T-helper 1 cell (primary cell): ENCODE data around the gene FLNC.

Source experiments
- DNase-seq, 5 donors: peaks; one replicate each; pipeline ENCODE4 v3.0.0-alpha.2; 2012 to 2020

FLNC gene

GRCh38 chr7:128880791-128881457 is 50.7 kb downstream of the FLNC start:
- DNase-seq, result no peak

DNA sequence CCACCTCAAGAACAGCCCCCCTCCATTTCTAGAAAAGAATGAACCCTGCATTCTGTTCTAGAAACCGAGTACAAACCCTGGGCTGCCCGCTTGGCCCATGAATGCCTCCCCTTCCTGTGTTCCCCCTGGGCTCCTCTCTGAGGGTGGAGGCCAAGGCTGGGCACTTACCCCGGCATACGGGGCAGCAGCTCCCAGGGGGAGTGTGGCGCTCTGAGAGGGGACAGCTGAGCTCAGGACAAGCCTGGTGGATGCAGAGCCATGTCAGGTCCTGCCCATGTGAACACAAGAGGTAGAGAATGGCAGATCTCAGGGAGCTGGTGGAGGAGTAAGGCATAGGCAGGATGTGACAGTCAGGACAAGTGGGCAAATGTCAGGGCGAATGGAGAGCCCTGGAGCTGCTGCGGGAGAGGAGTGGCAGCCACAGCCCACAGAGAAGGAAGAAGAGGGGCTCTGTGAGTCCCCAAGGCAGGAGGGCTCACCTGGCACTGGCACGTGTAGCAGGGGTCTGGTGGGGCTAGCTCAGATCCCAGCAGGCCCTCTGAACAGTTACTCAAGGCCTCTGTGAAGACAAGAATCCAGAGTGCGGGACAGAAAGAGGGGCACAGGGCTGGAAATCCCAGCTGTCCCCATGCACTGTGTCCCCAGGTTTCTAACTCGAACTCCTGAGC is 51.4 kb downstream of the FLNC start:
- DNase-seq, result no peak

- DNase-seq, result no peak
These were observed 51.9 kb downstream of the FLNC start for GRCh38 chr7:128882134-128882533.

DNA sequence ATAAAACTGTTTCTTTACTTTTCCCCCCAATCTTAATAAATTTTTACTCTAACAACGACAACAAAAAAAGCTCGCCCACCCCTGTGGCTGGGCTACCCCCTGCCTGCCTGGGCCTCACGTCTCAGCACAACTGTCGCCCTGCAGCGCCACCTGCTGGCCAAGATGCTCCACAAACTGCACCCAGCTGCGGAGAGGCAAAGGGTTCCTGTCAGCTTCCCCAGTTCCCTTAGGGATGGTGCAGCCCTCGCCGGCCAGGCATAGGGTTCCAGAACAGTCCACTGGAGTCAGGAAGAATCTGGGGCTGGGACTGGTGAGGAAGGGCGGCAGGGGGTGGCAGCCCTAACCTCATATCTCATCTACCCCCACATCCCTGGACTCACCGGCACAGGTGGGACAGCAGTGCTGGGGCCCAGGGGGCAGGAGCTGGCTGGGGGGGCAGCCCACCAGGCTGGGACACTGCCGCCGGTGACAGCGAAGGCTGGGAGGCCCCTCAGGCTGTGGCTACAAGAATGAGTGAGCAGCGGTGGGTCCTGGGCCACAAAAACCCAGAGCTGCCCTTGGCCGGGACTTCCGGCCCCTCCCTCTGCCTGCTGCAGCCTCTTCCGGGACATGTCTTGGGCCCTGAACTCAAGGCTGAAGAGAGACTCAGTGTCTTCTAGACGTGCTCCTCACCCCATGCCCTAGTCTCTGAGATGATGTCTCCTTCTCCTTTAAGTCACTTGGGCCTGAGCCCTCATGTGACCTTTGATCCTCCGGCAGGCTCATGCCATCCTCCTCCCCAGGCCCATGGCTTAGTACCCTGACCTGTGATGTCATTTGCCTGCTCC is 53.6 kb downstream of the FLNC start:
- peak; percentile 59 to 82 (median 71) for DNase-seq

DNA sequence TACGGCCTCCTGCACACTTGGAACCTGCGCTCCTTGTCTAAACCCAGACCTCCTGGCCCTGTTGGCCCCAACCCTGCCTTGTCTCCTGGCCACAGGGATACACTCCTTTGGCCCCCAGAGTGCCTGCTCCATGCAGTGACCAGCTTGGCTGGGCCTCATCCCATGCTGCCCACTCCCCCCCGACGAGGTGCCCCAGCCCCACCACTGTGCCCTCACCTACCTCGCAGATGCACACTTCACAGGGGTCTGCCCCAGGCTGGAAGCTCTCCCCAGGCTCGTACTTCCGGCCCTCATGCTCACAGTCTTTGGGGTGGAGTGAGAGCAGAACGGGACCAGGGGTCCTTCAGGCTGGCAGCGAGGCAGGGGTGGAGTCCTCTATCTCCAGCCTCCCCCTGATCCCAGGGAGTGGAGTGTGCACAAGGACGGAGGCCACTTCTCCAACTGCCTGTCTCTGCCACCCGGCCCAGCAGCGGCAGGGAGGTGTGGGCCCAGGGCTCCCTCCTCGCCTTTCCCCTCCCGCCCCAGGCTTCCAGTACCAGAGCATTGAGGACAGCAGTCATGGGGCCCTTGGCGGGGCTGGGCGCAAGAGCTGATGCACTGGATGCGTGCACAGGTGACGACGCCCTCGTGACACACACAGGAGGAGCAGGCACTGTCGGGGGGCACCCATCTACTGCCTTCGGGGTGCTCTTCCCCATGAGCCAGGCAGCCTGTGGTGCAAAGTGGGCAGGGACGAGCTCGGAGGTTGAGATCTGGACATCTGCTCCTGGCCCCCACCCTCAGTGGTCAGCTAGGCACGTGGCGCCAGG is 54.6 kb downstream of the FLNC start:
- DNase-seq, result no peak

DNA sequence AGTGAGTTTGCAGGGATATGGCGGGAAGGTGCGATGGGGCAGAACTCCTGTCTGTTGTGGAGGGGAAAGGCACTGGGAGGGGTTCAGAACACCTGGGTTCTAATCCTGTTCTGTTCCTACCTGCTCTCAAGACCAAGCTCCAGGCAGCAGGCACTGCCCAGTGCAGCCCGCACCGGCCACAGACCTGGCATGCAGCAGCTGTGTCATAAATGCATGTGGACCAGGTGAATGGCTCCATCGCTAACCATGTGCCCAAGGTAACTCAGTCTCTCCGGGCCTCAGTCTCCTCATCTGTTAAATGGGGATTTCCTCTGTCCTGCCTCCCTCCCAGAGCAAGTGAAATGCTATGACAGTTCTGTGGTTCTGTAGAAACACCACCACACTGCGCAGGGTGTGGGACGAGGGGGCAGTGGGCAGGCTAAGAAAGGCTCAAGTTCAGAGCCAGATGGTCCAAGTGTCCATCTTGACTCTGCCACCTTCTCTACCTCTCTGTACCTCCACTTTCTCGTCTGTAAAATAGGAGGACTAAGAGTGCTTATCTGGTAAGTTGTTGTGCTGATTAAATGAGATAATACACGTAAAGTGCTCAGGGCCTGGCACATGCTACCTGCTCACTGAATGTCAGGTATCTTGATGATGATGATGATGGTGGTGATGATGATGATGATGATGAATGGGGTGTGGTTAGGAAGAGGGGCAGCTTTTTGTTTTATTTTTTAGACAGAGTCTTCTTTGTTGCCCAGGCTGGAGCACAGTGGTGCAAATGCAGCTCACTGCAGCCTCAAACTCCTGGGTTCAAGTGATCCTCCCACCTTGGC is 55.4 kb downstream of the FLNC start:
- no peak for DNase-seq

DNA sequence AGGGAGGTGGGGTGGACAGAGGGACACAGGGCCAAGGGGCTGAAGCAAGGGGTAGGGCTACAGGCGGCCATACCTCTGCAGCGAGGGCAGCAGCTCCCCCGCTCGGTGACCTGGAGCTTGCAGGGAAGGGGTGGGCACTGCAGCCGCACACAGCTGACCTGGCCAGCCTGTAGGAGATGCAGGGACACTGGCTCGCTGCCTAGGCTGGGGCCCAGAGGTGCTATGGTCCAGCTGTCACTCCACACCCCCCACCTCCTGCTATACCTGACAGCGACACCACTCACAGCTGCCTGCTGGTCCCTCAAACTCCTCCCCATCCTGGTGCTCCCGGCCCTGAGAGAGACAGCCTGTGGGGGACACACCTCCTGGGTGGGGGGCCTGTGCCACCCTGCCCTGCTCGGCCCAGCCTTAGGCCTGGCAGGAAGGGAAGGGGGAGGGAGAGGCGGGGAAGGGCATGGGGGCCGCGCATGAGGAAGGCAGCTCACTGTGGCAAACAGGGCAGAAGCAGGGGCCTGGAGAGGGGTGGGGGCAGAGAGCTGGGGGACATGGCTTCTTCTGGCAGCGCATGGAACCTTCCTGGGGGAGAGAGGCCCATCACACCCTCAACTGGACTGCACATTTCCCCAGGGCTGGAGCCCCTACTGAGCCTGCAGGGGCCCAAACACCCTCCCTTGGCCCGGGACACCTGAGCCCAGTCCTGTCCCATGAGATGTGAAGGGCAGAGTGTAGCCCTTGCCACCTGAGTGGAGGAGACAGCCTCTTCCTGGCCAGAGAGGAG is 56.4 kb downstream of the FLNC start:
- DNase-seq, result no peak

DNA sequence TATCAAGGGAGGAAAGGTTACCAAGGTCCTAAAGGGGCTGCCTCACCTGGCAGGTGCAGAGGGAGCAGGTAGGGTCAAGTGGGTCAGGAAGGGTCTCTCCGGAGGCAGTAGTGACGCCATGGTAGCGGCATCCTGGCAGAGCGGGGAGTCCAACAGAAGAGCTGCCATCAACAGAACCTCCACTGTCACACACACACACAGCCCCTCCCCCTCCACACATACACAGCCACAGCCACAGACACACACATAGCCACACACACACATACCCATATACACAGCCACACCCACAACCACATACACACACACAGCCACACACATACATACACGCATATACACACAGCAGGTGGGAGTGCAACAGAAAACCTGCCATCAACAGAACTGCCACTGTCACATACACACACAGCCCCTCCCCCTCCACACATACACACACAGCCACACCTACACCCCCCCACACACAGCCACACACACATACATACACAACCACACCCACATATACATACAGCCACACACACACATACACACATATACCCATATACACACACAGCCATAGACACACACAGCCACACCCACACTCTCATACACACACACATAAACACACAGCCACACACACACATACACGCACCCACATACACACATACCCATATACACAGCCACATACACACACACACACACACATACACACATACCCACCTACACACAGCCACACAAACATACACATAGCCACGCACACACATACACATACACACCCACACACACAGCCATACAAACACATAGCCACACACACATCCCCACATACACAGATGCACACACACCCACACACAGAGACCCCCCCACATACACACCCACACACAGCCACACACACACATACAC is 57.2 kb downstream of the FLNC start:
- DNase-seq, result no peak

DNA sequence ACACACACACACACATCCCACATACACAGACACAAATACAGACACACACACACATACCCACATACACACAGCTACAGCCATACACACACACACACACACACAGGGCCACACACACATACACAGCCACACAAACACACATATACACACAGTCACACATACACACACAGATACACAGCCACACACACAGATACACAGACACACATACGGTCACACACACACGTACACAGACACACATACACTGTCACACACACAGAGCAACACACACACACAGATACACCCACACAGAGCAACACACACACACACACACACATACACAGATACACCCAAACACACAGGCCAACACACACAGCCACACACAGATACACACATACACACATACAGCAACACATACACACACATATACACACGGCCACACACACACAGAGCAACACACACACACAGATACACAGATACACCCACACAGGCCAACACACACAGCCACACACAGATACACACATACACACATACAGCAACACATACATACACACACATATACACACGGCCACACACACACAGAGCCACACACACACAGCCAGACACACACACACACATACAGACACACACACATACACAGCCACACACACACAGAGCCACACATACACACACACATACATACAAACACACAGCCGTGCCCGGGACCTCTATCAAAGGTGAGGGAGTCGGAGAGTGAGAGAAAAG is 58.0 kb downstream of the FLNC start:
- no peak for DNase-seq

DNA sequence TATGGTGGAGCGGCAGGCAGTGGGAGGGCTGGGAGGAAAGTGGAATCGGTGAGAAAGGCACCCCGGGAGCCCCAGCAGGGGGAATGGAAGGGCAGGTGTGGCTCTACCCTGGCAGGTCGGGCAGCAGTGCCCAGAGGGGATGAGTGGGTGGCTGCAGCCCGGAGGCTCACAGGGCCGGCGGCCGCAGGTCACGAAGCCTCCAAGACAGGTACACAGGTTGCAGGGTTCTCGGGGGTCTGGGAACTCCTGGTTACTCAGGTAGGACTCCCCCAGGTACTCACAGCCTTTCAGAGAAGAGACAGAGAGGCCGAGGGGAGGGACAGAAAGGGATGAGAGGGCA is 58.5 kb downstream of the FLNC start:
- no peak for DNase-seq

DNA sequence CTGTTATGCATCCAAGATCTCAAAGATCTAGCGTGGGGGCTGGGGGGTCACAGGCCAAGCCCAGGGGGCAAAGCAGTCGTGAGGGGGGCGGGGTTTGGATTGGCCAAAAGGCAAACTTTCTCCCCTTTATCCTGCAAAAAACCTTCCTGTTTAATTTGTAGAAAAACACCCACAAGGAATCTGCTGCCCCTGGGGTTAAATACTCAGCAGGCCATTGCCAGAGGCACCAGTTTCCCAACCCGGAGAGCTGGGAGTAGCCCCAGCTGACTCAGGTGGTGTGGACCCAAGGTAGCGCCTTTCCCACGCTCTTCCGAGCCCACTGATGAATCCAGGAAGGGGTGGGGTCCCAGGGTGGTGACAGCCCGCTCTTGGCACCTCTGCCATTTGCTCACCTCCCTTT is 58.9 kb downstream of the FLNC start:
- DNase-seq, result no peak

GRCh38 chr7:128890306-128891109 is 60.3 kb downstream of the FLNC start:
- DNase-seq, result no peak

GRCh38 chr7:128891110-128891941 is 61.1 kb downstream of the FLNC start:
- no peak for DNase-seq

- no peak for DNase-seq
These were observed 61.7 kb downstream of the FLNC start for GRCh38 chr7:128891942-128892269.

DNA sequence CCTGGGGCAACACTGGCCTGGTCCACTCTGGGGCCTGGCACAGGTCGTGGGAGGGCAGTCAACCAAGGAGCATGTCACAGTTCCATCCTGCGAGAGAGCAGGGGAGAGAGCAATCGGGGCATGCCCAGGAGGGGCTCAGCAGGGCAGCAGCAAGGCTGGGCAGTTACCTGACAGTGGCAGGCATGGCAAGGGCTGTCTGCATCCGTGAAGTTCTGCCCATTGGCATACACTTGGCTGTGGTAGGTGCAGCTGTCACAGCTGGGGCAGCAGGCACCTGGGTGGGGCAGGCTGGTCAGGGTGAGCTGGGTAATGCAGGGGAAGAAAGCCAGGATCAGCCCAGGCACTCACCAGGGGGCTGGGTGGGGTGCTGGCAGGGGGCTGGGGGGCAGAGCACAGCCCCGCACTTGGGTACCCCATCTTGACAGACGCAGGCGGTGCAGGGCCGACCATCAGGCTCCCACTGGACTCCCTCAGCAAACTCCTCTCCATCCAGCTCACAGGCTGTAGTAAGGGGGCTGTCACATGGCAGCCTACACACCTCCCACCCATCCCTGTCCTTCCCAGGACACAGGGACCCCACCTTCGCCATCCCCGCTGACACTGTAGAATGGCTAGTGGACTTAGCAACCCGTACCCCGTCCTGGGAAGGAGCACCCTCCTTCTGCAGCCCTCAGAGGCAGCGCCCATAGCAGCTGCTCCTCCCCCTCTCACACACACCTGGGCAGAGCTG is 62.5 kb downstream of the FLNC start:
- DNase-seq, result no peak

DNA sequence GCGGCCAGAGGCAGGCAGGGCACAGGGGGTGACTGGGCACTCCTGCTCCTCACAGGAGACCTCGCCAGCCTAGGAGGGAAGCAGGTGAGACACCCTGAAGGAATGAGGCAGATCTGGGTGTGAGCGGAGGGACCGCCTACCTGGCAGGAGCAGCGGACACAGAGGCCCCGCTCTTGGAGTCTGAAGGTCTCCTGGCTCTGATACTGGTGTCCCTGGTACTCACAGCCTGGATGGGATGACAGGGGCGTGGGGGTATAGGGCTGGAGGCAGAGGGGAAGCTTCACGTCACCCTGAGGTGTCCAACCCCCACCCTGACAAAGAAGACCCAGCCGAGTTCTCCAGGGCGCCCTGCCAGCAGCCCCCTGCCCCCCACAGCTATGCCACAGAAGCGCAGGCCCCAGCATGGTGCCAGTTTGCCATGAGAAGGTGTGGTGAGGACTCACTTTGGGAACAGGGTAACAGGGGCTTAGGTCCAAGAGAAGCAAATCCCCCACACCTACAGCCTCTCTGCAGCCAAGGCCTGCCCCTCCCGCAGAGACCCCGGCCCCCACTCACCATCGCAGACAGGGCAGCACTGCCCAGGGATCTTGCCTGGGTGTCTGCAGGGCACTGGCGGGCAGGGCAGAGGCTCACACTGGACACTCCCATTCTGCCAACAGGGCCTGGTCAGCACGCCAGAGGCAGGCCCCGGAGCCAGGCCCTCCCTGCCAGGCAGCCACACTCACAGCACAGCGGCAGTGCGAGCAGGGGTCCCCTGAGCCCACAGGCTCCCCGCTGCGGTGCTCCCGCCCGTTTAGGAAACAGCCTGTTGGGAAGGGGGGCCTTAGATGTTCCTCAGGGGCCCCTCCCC is 63.3 kb downstream of the FLNC start:
- no peak for DNase-seq
